ENCODE data around the gene PRR12. TPM values are rescaled to one million over a fixed set of nuclear protein-coding genes. Genes with fewer than 3 reads are reported as not detected.
A peak's percentile ranks its signal among the peaks of the same experiment; 100 is the strongest.

PRR12 gene
- total and polyA plus RNA-seq, 2 donors (not counting 1 experiment from before 2014, with no cell fraction given), result 8.4 to 70.7 TPM

- peaks cover 4 to 48% of the 10 kb centered on the region in 2 experiments for H3K36me3 ChIP-seq (replicated peaks in 1 of 2; ENCODE audit: control extremely low read depth in 1 of 2, control insufficient read depth in 1 of 2, extremely low read depth in 1 of 2, insufficient read depth in 2 of 2, low read length in 1 of 2)
- intact Hi-C loops (cut with micrococcal nuclease), result no loop called here
- POLR2A ChIA-PET, result interaction anchor here (0.6 to 1.8 kb wide), 2 partner anchors 10 to 63 kb away, joined by 4 read pairs; partner anchors contain the start of gene RPS11
- no peak for ATAC-seq (ENCODE audit: low read depth)
- H3K27me3 ChIP-seq (replicated peaks in 1 of 4; ENCODE audit: control extremely low read depth in 1 of 4, control insufficient read depth in 3 of 4, insufficient read depth in 4 of 4, low read length in 3 of 4), result no peaks in the 10 kb centered on the region
- Mint-ChIP-seq H3K4me3 (peak overlapping the region; percentile 10), H3K4me1 (peaks cover 36% of the 10 kb centered on the region), H3K27ac (peak overlapping the region; percentile 85), H3K9me3 (ENCODE audit: insufficient read depth) (no peaks in the 10 kb centered on the region), H3K27me3 (no peaks in the 10 kb centered on the region)
- H3K4me2 ChIP-seq (replicated peaks; ENCODE audit: low read depth, low read length, poor library complexity, severe bottlenecking), result peak overlapping the region; percentile 30
- peaks cover 6% of the 10 kb centered on the region for H4K20me1 ChIP-seq (ENCODE audit: control insufficient read depth, insufficient read depth, low read length, poor library complexity, severe bottlenecking)
- no peak overlapping the region for H3K9ac ChIP-seq (ENCODE audit: low read length)
- no peak overlapping the region for H3K4me3 ChIP-seq (ENCODE audit: control extremely low read depth in 1 of 5, extremely low read depth in 1 of 5, insufficient read depth in 1 of 5, low read depth in 2 of 5, low read length in 4 of 5)
- CTCF ChIA-PET, result interaction anchor here (1.2 to 6.0 kb wide), 6 partner anchors 11 to 168 kb away, joined by 3 to 54 read pairs (median 6); no protein-coding TSS in a partner anchor
- H2AFZ ChIP-seq (ENCODE audit: insufficient read depth, low read depth, low read length, poor library complexity, severe bottlenecking), result no peak overlapping the region
- WGBS (ENCODE audit: insufficient coverage), result no CpG with 5 or more reads among the region's 3 CpGs
- peak overlapping the region in 1 of 2 donors; percentile 59 for H3K27ac ChIP-seq (ENCODE audit: low read length in 2 of 2)
- peaks cover 15 to 35% of the 10 kb centered on the region in 2 donors for H3K4me1 ChIP-seq (ENCODE audit: control insufficient read depth in 2 of 2, insufficient read depth in 2 of 2, low read length in 2 of 2)
- DNase-seq, result no peak
- peaks cover 42% of the 10 kb centered on the region for H3K79me2 ChIP-seq (ENCODE audit: control insufficient read depth, insufficient read depth, low read length)
- H3K9me3 ChIP-seq (ENCODE audit: control extremely low read depth in 1 of 3, control insufficient read depth in 2 of 3, insufficient read depth in 1 of 3, low read length in 2 of 3), result no peaks in the 10 kb centered on the region
- TF ChIP-seq CTCF (IDR thresholded peaks at IDR 0.05) (no peak), EZH2 (IDR thresholded peaks at IDR 0.05; ENCODE audit: borderline replicate concordance, insufficient read depth, low read depth, low read length, poor library complexity, severe bottlenecking) (no peak)
Observed at GRCh38 chr19:49559443-49559842, 31.5 kb upstream of the PRR12 start.

GRCh38 chr19:49559928-49560327, 31.1 kb upstream of the PRR12 start:
- Histone ChIP-seq H3K9ac (ENCODE audit: low read length) (no peak overlapping the region), H3K4me3 (ENCODE audit: control extremely low read depth in 1 of 5, extremely low read depth in 1 of 5, insufficient read depth in 1 of 5, low read depth in 2 of 5, low read length in 4 of 5) (no peak overlapping the region), H2AFZ (ENCODE audit: insufficient read depth, low read depth, low read length, poor library complexity, severe bottlenecking) (no peak overlapping the region), H3K27me3 (replicated peaks in 1 of 4; ENCODE audit: control extremely low read depth in 1 of 4, control insufficient read depth in 3 of 4, insufficient read depth in 4 of 4, low read length in 3 of 4) (no peaks in the 10 kb centered on the region), H3K4me2 (replicated peaks; ENCODE audit: low read depth, low read length, poor library complexity, severe bottlenecking) (peak overlapping the region; percentile 30), H3K79me2 (ENCODE audit: control insufficient read depth, insufficient read depth, low read length) (peaks cover 47% of the 10 kb centered on the region), H3K9me3 (ENCODE audit: control extremely low read depth in 1 of 3, control insufficient read depth in 2 of 3, insufficient read depth in 1 of 3, low read length in 2 of 3) (no peaks in the 10 kb centered on the region), H3K27ac (ENCODE audit: low read length in 2 of 2) (peak overlapping the region in 1 of 2 donors; percentile 59), H3K36me3 (replicated peaks in 1 of 2; ENCODE audit: control extremely low read depth in 1 of 2, control insufficient read depth in 1 of 2, extremely low read depth in 1 of 2, insufficient read depth in 2 of 2, low read length in 1 of 2) (peaks cover 4 to 52% of the 10 kb centered on the region in 2 experiments), H4K20me1 (ENCODE audit: control insufficient read depth, insufficient read depth, low read length, poor library complexity, severe bottlenecking) (peaks cover 6% of the 10 kb centered on the region), H3K4me1 (ENCODE audit: control insufficient read depth in 2 of 2, insufficient read depth in 2 of 2, low read length in 2 of 2) (peaks cover 16 to 35% of the 10 kb centered on the region in 2 donors)
- TF ChIP-seq CTCF (IDR thresholded peaks at IDR 0.05) (no peak), EZH2 (IDR thresholded peaks at IDR 0.05; ENCODE audit: borderline replicate concordance, insufficient read depth, low read depth, low read length, poor library complexity, severe bottlenecking) (no peak)
- ChIA-PET CTCF (interaction anchor here (1.2 to 6.0 kb wide), 4 partner anchors 11 to 168 kb away, joined by 3 to 54 read pairs (median 24); partner anchors contain the start of gene FLT3LG), POLR2A (interaction anchor here (0.5 to 1.8 kb wide), 3 partner anchors 9 to 234 kb away, joined by 4 read pairs; partner anchors contain the start of gene RPS11)
- DNase-seq (no peak), ATAC-seq (ENCODE audit: low read depth) (peak; percentile 11)
- peaks cover 37% of the 10 kb centered on the region for H3K4me1 Mint-ChIP-seq
- H3K4me3 Mint-ChIP-seq, result peak overlapping the region; percentile 47
- H3K9me3 Mint-ChIP-seq (ENCODE audit: insufficient read depth), result no peaks in the 10 kb centered on the region
- H3K27ac Mint-ChIP-seq, result peak overlapping the region; percentile 85
- intact Hi-C loops (cut with micrococcal nuclease), result no loop called here
- WGBS (ENCODE audit: insufficient coverage), result 96% methylated on average over 11 of the region's 15 CpGs
- no peaks in the 10 kb centered on the region for H3K27me3 Mint-ChIP-seq
